Gastrocnemius medialis (tissue), 4 donors: ENCODE data around the gene ATP7B.

Experiments used
- CTCF ChIP-seq, 5 experiments: fragments of 450-650 bp in 3 of 5; fragments of 200-600 bp in 2 of 5; sonication (generic) in 2 of 5; IDR thresholded peaks in 4 of 5; conservative IDR thresholded peaks in 1 of 5; 1 replicate in 4 of 5; 2 replicates in 1 of 5; pipeline ENCODE4 v1.5.1; 2016 to 2019; ENCODE audit warnings: antibody characterized with exemption in 5 of 5, mild to moderate bottlenecking in 3 of 5, moderate library complexity in 3 of 5
- POLR2A ChIP-seq, 2 donors: fragments of 450-650 bp; IDR thresholded peaks; one replicate each; pipeline ENCODE4 v1.6.1; 2017; ENCODE audit warnings: antibody characterized with exemption in 2 of 2, mild to moderate bottlenecking in 2 of 2, moderate library complexity in 2 of 2

- TF ChIP-seq POLR2A (IDR thresholded peaks at IDR 0.05) (no peak), CTCF (IDR thresholded peaks at IDR 0.05 in 4 of 5, conservative IDR thresholded peaks at IDR 0.05 in 1 of 5) (peak in 1 of 5 experiments; percentile 20)
These were observed 15.3 kb downstream of the ATP7B start for GRCh38 chr13:51995677-51996551.
